CD4-positive, alpha-beta T cell (primary cell): ENCODE measurements around the gene KIF5B. TPM values are rescaled to one million over a fixed set of nuclear protein-coding genes. Genes with fewer than 3 reads are reported as not detected.

ENCODE experiments used
- ATAC-seq: fragments of 200-7000 bp; cut with Tn5 transposase; one replicate; pipeline ENCODE4 v1.10.0; 2022; ENCODE audit warnings: mild to moderate bottlenecking; ENCODE audit not compliant: poor library complexity
- CTCF ChIA-PET: fragments of 350-600 bp; sonication (Branson Sonifier 250); formaldehyde crosslinking; loops from one replicate; lab custom pipeline; 2021; ENCODE audit warnings: antibody characterized with exemption, inconsistent platforms; lab: Charles Lee
- POLR2A ChIA-PET: fragments of 350-600 bp; sonication (Branson Sonifier 250); formaldehyde crosslinking; loops from one replicate; lab custom pipeline; 2021; ENCODE audit warnings: antibody characterized with exemption, inconsistent platforms; lab: Charles Lee
- DNase-seq, 14 experiments: peaks; one replicate each; pipeline ENCODE4 v3.0.0-alpha.2; 2013 to 2020; ENCODE audit warnings: mixed read lengths in 2 of 14
- H3K27ac ChIP-seq, 2 donors: one replicate each; pipeline versions ENCODE4 v1.5.1 to v1.7.0; 2013; ENCODE audit warnings: low read length in 2 of 2, low read depth in 1 of 2, mild to moderate bottlenecking in 1 of 2
- H3K27me3 ChIP-seq, 2 experiments: 1 replicate in 1 of 2; 2 replicates in 1 of 2; pipeline versions ENCODE4 v1.6.1 to v1.7.0; 2013; ENCODE audit warnings: low read length in 2 of 2, control low read depth in 1 of 2, mild to moderate bottlenecking in 1 of 2, moderate library complexity in 1 of 2; ENCODE audit not compliant: insufficient read depth in 2 of 2, control insufficient read depth in 1 of 2
- H3K36me3 ChIP-seq: one replicate; pipeline ENCODE4 v1.6.1; 2013; ENCODE audit warnings: low read length, control low read depth; ENCODE audit not compliant: insufficient read depth
- H3K4me1 ChIP-seq: one replicate; pipeline ENCODE4 v1.6.1; 2013; ENCODE audit warnings: low read length, control low read depth; ENCODE audit not compliant: insufficient read depth
- H3K4me3 ChIP-seq: one replicate; pipeline ENCODE4 v1.5.1; 2013; ENCODE audit warnings: mild to moderate bottlenecking, low read length, moderate library complexity
- H3K9me3 ChIP-seq, 2 experiments: 1 replicate in 1 of 2; 2 replicates in 1 of 2; pipeline versions ENCODE4 v1.6.1 to v1.7.0; 2013; ENCODE audit warnings: low read length in 2 of 2, mild to moderate bottlenecking in 2 of 2, control low read depth in 1 of 2, moderate library complexity in 1 of 2; ENCODE audit not compliant: control insufficient read depth in 1 of 2, insufficient read depth in 1 of 2
- H3K27ac Mint-ChIP-seq: one replicate; pipeline ENCODE4 v1.8.0; 2020; ENCODE audit warnings: mixed read lengths
- H3K27me3 Mint-ChIP-seq: one replicate; pipeline ENCODE4 v1.8.0; 2021; ENCODE audit warnings: mixed read lengths
- H3K36me3 Mint-ChIP-seq: one replicate; pipeline ENCODE4 v1.8.0; 2021; ENCODE audit warnings: low read depth, mixed read lengths
- H3K4me1 Mint-ChIP-seq: one replicate; pipeline ENCODE4 v1.8.0; 2021; ENCODE audit warnings: low read depth, mixed read lengths
- H3K4me3 Mint-ChIP-seq: one replicate; pipeline ENCODE4 v1.8.0; 2020; ENCODE audit warnings: mild to moderate bottlenecking, mixed read lengths
- H3K9me3 Mint-ChIP-seq: one replicate; pipeline ENCODE4 v1.8.0; 2020; ENCODE audit warnings: mixed read lengths
- intact Hi-C, 2 experiments: fragments of 100-400 bp; cut with DNase I in 1 of 2; cut with micrococcal nuclease in 1 of 2; formaldehyde crosslinking; loops; one replicate each; pipeline versions ENCODE4 v1.15.1 to v1.9.0; 2023 to 2025; cut with DNase I, micrococcal nuclease
- total RNA-seq, 174 experiments: library from RNA in 2 of 174; stranded (reverse) in 2 of 174; gene quantifications; one replicate each; pipeline ENCODE4 v1.2.3 and lab custom pipeline; 2021 to 2026
- TF ChIP-seq, protein P1 (sequence below): fragments of 200-600 bp; IDR thresholded peaks from one replicate; pipeline ENCODE4 v1.8.0; 2022; ENCODE audit warnings: antibody characterized with exemption, mild to moderate bottlenecking

The KIF5B gene
- total RNA-seq, 2 experiments from 2014 or later: 58.3 to 59.0 TPM

DNA sequence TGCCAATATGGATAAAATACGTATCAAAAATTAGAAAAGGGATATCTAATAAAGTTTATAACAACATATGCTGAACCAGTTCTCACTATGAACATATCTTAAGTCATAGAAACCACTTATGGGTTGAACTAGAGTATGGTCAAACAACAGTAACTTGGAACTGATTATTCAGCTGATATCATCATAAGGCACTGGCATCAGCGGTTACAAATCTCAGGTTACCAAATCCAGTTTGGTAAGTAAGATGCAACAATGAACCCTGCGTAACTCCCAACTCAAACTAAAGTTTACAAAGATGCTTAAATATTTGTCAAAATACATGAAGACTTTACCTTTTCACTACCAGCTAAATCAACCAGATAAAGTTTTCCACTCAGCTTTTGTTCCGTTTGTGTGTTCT lies 19.3 kb downstream of the KIF5B start:
- H3K36me3 Mint-ChIP-seq: peaks cover 91% of the 10 kb centered on the region
- CTCF ChIA-PET: no interaction called here

DNA sequence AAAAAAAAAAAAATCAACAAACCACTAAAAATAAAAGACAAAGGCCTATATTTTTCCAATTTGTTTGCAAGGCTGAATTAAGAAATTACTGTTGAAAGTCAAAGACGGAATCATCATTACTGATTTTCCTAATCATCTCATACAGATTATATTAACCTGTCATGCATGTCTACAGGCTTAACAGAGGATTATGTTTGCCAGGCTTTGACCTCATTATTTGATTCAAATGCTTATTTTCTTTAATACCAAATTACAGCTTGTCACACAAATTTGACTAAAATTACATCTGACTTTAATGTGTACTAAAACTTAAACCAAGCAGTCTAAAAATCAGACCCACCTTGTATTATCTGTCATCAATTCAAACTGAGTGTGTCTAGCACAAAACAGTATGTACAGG lies 21.2 kb downstream of the KIF5B start:
- DNase-seq: no peak
- Histone ChIP-seq H3K4me3 (no peak overlapping the region), H3K9me3 (no peaks in the 10 kb centered on the region), H3K27me3 (no peaks in the 10 kb centered on the region), H3K4me1 (no peaks in the 10 kb centered on the region), H3K36me3 (peaks cover 92% of the 10 kb centered on the region), H3K27ac (no peak overlapping the region)
- Mint-ChIP-seq H3K27ac (peak overlapping the region; percentile 11), H3K4me1 (peaks cover 10% of the 10 kb centered on the region), H3K4me3 (no peak overlapping the region), H3K27me3 (no peaks in the 10 kb centered on the region), H3K9me3 (no peaks in the 10 kb centered on the region), H3K36me3 (peaks cover 94% of the 10 kb centered on the region)
- intact Hi-C loops: loop anchor here in 1 of 2 experiments (10.0 kb wide), 1 partner anchor 240 kb away; no protein-coding TSS in a partner anchor
- ATAC-seq: no peak
- ChIA-PET CTCF (no interaction called here), POLR2A (no interaction called here)
- TF ChIP-seq, protein P1, sequence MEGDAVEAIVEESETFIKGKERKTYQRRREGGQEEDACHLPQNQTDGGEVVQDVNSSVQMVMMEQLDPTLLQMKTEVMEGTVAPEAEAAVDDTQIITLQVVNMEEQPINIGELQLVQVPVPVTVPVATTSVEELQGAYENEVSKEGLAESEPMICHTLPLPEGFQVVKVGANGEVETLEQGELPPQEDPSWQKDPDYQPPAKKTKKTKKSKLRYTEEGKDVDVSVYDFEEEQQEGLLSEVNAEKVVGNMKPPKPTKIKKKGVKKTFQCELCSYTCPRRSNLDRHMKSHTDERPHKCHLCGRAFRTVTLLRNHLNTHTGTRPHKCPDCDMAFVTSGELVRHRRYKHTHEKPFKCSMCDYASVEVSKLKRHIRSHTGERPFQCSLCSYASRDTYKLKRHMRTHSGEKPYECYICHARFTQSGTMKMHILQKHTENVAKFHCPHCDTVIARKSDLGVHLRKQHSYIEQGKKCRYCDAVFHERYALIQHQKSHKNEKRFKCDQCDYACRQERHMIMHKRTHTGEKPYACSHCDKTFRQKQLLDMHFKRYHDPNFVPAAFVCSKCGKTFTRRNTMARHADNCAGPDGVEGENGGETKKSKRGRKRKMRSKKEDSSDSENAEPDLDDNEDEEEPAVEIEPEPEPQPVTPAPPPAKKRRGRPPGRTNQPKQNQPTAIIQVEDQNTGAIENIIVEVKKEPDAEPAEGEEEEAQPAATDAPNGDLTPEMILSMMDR: no peak

More for the DNA sequence above, 19.3 kb downstream of the KIF5B start:
- Histone ChIP-seq H3K4me3 (no peak overlapping the region), H3K27me3 (no peaks in the 10 kb centered on the region), H3K36me3 (peaks cover 79% of the 10 kb centered on the region), H3K4me1 (peaks cover 8% of the 10 kb centered on the region), H3K9me3 (no peaks in the 10 kb centered on the region), H3K27ac (no peak overlapping the region)
- intact Hi-C loops: loop anchor here in 1 of 2 experiments (10.0 kb wide), 1 partner anchor 238 kb away; no protein-coding TSS in a partner anchor
- Mint-ChIP-seq H3K9me3 (no peaks in the 10 kb centered on the region), H3K27ac (peak overlapping the region; percentile 20), H3K4me1 (peaks cover 21% of the 10 kb centered on the region), H3K27me3 (no peaks in the 10 kb centered on the region), H3K4me3 (no peak overlapping the region)
- ATAC-seq (no peak), DNase-seq (no peak)
- TF ChIP-seq, protein P1: no peak
- POLR2A ChIA-PET: no interaction called here

DNA sequence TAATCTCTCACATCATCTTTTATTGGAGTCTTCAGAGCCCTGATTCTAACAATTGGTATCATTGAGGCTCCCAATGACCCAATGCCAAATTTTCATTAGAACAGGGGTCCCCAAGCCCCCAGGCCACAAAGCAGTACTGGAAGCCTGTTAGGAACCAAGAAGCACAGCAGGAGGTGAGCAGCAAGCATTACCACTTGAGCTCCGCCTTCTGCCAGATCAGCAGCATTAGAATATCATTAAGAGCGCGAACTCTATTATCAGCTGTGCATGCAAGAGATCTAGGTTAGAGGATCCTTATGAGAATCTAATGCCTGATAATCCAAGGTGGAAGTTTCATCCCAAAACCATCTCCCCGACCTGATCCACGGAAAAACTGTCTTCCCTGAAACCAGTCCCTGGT lies 23.1 kb downstream of the KIF5B start:
- ChIA-PET POLR2A (interaction anchor here (0.7 kb wide), 1 partner anchor 25 kb away, joined by 4 read pairs; no protein-coding TSS in a partner anchor), CTCF (no interaction called here)
- no peaks in the 10 kb centered on the region for H3K9me3 ChIP-seq
- no peak overlapping the region for H3K27ac ChIP-seq
- no peak for DNase-seq
- H3K9me3 Mint-ChIP-seq: no peaks in the 10 kb centered on the region
- H3K27me3 Mint-ChIP-seq: no peaks in the 10 kb centered on the region
- no peak overlapping the region for H3K27ac Mint-ChIP-seq
- H3K4me1 Mint-ChIP-seq: peaks cover 6% of the 10 kb centered on the region
- no peaks in the 10 kb centered on the region for H3K4me1 ChIP-seq
- H3K4me3 Mint-ChIP-seq: no peak overlapping the region
- TF ChIP-seq, protein P1: no peak
- H3K36me3 ChIP-seq: peaks cover 97% of the 10 kb centered on the region
- peaks cover 98% of the 10 kb centered on the region for H3K36me3 Mint-ChIP-seq
- ATAC-seq: no peak
- intact Hi-C loops: loop anchor here in 1 of 2 experiments (10.0 kb wide), 1 partner anchor 242 kb away; no protein-coding TSS in a partner anchor
- H3K4me3 ChIP-seq: no peak overlapping the region
- no peaks in the 10 kb centered on the region for H3K27me3 ChIP-seq
